Lower leg skin (tissue), 3 donors: ENCODE measurements around the gene ZMYND8.

Source experiments
- CTCF ChIP-seq, 3 donors: fragments of 450-650 bp; IDR thresholded peaks; one replicate each; pipeline ENCODE4 v1.5.1; 2016; ENCODE audit warnings: antibody characterized with exemption in 3 of 3, mild to moderate bottlenecking in 3 of 3, moderate library complexity in 2 of 3
- POLR2A ChIP-seq, 2 donors: fragments of 450-650 bp; IDR thresholded peaks; one replicate each; pipeline ENCODE4 v1.6.1; 2016 to 2017; ENCODE audit warnings: antibody characterized with exemption in 2 of 2, mild to moderate bottlenecking in 1 of 2, moderate library complexity in 1 of 2

- no peak for TF ChIP-seq CTCF (IDR thresholded peaks at IDR 0.05)
- TF ChIP-seq POLR2A (IDR thresholded peaks at IDR 0.05): no peak
Observed at GRCh38 chr20:47251154-47252020, 105.1 kb downstream of the ZMYND8 start.
